HG03520 (cell line): ENCODE data around the gene SERPINB12.

Source experiments
- ATAC-seq: cut with Tn5 transposase; IDR thresholded peaks from one replicate; pipeline ENCODE4 v1.9.1; 2021; ENCODE audit warnings: mild to moderate bottlenecking, moderate library complexity; ENCODE audit not compliant: unreplicated experiment

Gene SERPINB12

DNA sequence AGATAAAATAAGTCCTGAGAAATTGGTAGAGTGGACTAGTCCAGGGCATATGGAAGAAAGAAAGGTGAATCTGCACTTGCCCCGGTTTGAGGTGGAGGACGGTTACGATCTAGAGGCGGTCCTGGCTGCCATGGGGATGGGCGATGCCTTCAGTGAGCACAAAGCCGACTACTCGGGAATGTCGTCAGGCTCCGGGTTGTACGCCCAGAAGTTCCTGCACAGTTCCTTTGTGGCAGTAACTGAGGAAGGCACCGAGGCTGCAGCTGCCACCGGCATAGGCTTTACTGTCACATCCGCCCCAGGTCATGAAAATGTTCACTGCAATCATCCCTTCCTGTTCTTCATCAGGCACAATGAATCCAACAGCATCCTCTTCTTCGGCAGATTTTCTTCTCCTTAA, 54.8 kb downstream of the SERPINB12 start:
- ATAC-seq, result no peak

DNA sequence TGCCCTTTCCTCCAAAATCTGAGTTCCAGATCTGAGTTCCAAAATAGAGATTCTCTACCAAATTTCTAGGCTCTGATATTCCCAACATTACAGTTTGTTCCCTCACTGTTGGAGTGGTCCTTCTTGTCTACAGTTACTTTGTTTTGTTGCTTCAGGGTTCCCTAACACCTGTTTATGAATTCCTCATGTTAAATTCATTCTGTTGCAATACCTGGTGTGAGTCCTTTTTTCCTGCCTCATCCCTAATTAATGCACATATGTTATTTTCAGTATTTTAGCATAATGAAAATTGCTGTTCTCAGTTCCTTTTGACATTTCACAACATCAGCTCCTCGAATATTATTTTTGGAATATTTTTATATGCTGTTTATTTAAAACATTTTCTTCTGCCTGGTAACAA, 61.2 kb downstream of the SERPINB12 start:
- no peak for ATAC-seq

DNA sequence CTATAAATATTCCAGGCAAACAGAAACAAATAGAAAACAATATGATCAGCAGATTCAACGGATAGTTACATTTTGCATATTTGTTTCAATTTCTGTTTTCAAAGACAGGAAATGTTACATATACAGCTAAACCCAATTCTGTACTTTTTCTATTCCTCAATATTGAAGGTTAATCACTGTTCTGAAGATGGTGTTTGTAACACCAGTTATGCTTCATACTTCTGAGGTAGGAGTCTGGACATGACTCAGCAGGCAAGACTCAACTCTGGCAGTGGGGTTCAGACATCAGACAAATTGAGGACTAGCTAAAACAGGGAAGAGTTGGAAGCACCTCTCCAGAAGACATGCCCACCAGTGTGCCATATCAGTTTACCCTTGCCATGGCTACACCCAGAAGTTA, 61.6 kb downstream of the SERPINB12 start:
- peak; percentile 95 for ATAC-seq

GRCh38 chr18:63604791-63605567, 62.8 kb downstream of the SERPINB12 start:
- no peak for ATAC-seq

- ATAC-seq, result no peak
Measured at GRCh38 chr18:63606526-63606925, 64.4 kb downstream of the SERPINB12 start.

- ATAC-seq, result no peak
Measured at GRCh38 chr18:63613420-63613819, 71.3 kb downstream of the SERPINB12 start.

DNA sequence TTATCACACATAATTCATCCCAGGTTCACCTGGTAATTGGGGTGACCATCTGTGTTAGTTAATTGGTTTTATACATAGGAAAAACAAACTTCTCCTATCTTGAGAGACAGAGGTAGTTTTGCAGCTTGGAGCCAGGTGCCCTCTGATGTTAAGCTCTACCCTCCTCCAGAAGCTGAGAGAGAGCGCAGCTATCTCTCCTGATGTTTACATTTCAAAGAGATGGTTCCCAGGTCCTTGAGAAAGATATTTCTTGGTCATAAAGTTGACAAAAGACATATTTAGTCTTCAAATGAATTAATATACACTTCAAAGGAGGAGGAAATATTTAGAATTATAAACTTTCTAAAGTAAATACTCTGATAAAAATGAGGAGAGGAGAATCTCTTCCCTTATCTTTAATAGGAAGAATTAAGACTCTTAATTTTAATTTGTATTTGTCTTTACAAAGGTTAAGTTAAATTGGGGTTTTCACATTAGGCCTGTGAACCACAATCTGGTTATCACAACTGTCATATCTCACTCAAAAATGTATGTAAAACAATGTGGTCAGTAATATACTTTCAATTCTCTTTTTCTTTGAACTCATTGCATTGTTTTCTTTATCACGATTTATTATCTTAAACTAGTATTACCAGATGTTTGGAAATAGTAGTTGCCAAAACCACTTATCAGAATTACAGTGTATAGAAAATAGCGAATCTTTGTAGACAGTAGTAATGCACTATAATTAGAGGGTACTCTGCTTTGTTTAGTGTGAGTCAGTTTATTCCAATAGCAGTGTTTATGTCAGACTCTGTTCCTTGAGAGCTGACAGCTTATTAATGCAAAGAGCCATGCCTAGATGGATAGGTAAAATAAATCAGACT, 75.1 kb downstream of the SERPINB12 start:
- ATAC-seq, result peak; percentile 87

DNA sequence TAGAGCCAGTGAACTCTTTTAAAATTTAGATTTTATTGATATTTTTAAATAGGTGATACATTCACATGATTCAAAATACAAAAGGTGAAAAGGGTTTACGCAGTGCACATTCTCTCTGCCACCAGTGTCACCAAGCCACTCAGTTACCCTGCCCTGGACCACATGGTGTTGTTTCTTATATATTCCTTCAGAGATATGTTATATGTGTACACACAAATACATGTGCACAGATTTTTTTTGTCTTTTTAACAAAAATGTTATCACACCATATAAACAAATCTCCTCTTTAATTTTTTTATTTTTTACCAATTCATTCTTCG, 75.7 kb downstream of the SERPINB12 start:
- ATAC-seq, result no peak
